Brain microvascular endothelial cell (primary cell): ENCODE data around the gene CASKIN1.

Experiments used
- DNase-seq: peaks from one replicate; pipeline ENCODE4 v3.0.0-alpha.2; 2020
- H3K27ac ChIP-seq: fragments of 250-450 bp; sonication (Bioruptor Pico); 2 replicates; pipeline ENCODE4 v1.5.1; 2020; ENCODE audit warnings: mild to moderate bottlenecking, moderate library complexity
- H3K27me3 ChIP-seq: fragments of 250-450 bp; sonication (Bioruptor Pico); replicated peaks from 2 replicates; pipeline ENCODE4 v1.5.1; 2020; ENCODE audit warnings: mild to moderate bottlenecking
- H3K36me3 ChIP-seq: fragments of 250-450 bp; sonication (Bioruptor Pico); replicated peaks from 2 replicates; pipeline ENCODE4 v1.5.1; 2020; ENCODE audit warnings: mild to moderate bottlenecking
- H3K4me3 ChIP-seq: 2 replicates; pipeline ENCODE4 v1.5.1; 2011; ENCODE audit warnings: low read depth, mild to moderate bottlenecking, control low read depth, low read length, moderate library complexity
- CTCF ChIP-seq: IDR thresholded peaks from 2 replicates; pipeline ENCODE4 v1.5.1; 2011; ENCODE audit warnings: low read depth, mild to moderate bottlenecking, moderate library complexity, low read length, control low read depth, inconsistent platforms; ENCODE audit errors: missing control alignments
- in situ Hi-C: cut with HindIII; loops from 2 replicates; pipeline ENCODE4 v1.10.0; 2017; ENCODE audit warnings: low sequenced_read_pairs, low pct_ligation_motif_present

The CASKIN1 gene

GRCh38 chr16:2158262-2158638 is 38.2 kb downstream of the CASKIN1 start:
- peak overlapping the region; percentile 3 for H3K4me3 ChIP-seq
- H3K27me3 ChIP-seq = no peaks in the 10 kb centered on the region
- no peak for DNase-seq
- peaks cover 17% of the 10 kb centered on the region for H3K36me3 ChIP-seq
- peak overlapping the region; percentile 86 for H3K27ac ChIP-seq
- no peak for TF ChIP-seq CTCF
- in situ Hi-C loops = no loop called here

GRCh38 chr16:2157480-2158261 is 38.7 kb downstream of the CASKIN1 start:
- Histone ChIP-seq H3K27me3 (no peaks in the 10 kb centered on the region), H3K36me3 (peaks cover 22% of the 10 kb centered on the region), H3K4me3 (no peak overlapping the region), H3K27ac (no peak overlapping the region)
- no peak for TF ChIP-seq CTCF
- DNase-seq = no peak
- in situ Hi-C loops = no loop called here

GRCh38 chr16:2156849-2157224 is 39.6 kb downstream of the CASKIN1 start:
- peaks cover 28% of the 10 kb centered on the region for H3K36me3 ChIP-seq
- TF ChIP-seq CTCF = no peak
- H3K27me3 ChIP-seq = no peaks in the 10 kb centered on the region
- no peak for DNase-seq
- H3K27ac ChIP-seq = peak overlapping the region; percentile 12
- H3K4me3 ChIP-seq = peak overlapping the region; percentile 87
- in situ Hi-C loops = no loop called here

- in situ Hi-C loops = no loop called here
These were observed 40.2 kb downstream of the CASKIN1 start for GRCh38 chr16:2155977-2156848.

More at GRCh38 chr16:2155977-2156848, 40.2 kb downstream of the CASKIN1 start:
- DNase-seq = peak; percentile 57
- peak overlapping the region; percentile 49 for H3K27ac ChIP-seq
- no peak for TF ChIP-seq CTCF
- H3K27me3 ChIP-seq = no peaks in the 10 kb centered on the region
- H3K36me3 ChIP-seq = peaks cover 35% of the 10 kb centered on the region
- H3K4me3 ChIP-seq = peak overlapping the region; percentile 87
